CD4-positive, alpha-beta T cell treated with Interleukin-12 subunit alpha and Interleukin-12 subunit beta, for 1 hour (primary cell): ENCODE data around the gene SLC26A1.

Experiments used
- DNase-seq: peaks from one replicate; pipeline ENCODE4 v3.0.0-alpha.2; 2020

The SLC26A1 gene

GRCh38 chr4:997375-998071 lies 4.3 kb upstream of the SLC26A1 start:
- no peak for DNase-seq

GRCh38 chr4:996997-997374 lies 3.8 kb upstream of the SLC26A1 start:
- no peak for DNase-seq

DNA sequence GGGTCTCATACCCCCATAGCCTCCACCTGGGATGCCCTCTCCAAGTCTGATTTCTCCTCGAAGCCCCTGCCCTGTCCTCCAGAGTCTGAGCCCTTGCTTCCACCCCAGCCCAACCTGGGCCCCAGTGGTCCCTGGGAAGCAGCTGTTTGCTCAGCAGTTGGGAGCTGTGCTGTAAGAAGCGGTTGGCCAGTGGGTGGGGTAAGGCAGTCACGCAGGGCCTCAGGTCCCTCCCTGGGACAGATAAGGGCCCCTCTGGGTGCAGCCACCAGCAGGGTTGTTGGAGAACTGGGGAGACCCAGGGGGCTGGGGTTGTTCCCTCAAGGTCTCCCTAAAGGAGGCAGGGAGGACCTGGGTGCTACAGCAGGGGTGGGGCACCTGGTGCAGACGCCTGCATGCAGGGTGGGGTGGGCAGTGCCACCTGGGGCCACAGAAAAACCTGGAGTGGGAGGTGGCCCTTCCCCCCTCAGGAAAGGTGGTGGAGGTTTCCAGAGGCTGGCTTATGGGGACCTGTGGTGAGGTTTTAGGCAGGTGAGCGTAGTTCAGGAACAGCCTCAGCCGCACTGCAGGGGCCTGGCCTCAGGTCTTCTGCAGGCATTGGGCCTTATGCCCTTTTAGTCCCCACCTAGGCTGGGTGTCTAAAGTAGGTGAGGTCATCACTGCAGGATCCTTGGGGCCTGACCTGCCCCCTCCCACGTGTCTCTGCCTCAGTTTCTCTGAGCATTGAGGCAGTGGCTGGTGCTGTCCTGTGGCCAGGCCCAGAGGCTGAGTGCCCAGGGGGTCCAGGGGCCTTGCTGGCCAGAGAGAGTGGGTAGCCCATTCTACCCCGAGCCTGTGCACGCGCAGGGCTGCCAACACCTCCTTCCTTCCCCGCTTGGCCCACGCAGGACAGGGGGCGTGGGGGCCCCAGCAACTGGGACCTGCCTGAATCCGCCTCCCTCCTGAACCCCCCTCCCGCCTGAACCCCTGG lies 3.1 kb upstream of the SLC26A1 start:
- DNase-seq = no peak

DNA sequence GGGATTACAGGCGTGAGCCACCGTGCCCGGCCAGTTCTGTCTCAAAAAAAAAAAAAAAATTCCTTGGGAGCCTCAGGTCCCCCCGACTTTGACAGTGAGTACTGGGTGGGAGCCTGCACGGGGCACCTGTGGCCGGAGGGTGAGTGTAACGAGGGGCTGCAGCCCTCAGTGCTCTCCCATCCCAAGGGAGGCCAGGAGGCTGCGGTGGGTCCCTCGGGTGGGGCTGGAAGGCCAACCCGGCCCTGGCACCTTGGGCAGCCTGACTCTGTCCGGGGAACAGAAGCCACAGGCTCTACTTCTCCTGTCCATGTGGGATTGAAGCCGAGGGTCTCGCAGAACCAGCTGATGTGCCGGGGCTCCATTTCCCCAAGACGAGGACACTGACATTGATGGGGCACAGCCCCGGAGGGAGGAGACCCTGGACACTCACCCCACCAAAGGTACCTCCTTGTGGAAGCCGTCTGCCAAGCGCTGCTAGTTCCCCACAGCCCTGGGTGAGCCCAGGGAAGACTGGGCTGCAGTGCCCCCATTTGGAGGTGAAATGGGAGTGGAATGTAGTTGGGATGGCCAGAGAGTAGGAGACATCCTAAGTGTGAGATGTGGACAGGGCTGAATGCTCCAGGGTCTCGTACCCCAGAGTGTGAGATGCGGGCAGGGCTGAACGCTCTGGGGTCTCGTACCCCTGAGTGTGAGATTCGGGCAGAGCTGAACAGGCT lies 2.3 kb upstream of the SLC26A1 start:
- DNase-seq = no peak

- DNase-seq = no peak
Measured at GRCh38 chr4:992297-993110, 700 bp downstream of the SLC26A1 start.

GRCh38 chr4:991451-992296 lies 1.5 kb downstream of the SLC26A1 start:
- DNase-seq = no peak

GRCh38 chr4:990746-991367 lies 2.3 kb downstream of the SLC26A1 start:
- no peak for DNase-seq

GRCh38 chr4:989722-990471 lies 3.3 kb downstream of the SLC26A1 start:
- DNase-seq = no peak

DNA sequence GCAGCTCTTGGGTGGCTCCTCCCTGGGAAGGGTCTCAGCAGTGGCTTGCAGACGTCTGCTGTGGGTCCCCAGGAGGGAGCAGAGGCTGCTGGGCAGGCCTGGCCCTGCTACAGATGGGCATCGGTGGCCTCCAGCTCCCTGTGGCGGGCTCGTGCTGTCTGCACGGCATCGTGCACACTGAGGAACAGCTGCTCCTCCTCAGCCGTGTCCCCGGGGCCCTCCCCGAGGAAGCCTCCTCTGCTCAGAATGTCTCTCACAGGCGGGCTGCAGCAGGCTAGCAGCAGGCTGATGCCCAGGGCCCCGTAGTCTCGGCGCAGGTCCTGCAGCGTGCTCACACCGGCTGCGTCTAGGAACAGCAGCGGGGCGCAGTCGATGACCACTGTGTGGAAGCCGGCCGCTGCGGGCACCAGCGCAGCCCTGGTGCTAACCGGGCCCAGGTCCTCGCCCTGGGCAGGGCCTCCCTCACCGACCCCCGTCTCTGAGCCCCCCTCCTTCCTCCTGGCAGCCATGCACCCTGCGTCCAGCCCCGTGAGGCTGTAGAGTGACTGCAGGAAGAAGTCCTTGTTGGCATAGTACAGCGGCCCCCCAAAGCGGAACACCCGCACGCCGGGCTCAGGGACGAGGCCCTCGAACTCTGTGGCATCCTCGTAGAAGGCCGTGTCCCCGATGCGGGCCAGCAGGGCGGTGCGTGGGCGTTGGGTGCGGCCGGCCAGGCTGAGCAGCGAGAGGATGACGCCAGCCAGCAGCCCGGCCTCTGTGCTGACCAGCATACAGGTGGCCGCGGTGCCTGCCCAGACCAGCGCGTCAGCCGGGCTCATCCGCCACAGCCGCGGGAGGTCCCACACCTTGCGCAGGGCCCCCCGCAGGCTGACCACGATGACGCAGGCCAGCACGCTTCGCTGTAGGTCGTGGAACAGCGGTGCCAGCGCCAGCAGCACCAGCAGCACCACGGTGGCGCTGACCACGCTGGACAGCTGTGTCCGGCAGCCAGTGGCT lies 4.2 kb downstream of the SLC26A1 start:
- DNase-seq = no peak

DNA sequence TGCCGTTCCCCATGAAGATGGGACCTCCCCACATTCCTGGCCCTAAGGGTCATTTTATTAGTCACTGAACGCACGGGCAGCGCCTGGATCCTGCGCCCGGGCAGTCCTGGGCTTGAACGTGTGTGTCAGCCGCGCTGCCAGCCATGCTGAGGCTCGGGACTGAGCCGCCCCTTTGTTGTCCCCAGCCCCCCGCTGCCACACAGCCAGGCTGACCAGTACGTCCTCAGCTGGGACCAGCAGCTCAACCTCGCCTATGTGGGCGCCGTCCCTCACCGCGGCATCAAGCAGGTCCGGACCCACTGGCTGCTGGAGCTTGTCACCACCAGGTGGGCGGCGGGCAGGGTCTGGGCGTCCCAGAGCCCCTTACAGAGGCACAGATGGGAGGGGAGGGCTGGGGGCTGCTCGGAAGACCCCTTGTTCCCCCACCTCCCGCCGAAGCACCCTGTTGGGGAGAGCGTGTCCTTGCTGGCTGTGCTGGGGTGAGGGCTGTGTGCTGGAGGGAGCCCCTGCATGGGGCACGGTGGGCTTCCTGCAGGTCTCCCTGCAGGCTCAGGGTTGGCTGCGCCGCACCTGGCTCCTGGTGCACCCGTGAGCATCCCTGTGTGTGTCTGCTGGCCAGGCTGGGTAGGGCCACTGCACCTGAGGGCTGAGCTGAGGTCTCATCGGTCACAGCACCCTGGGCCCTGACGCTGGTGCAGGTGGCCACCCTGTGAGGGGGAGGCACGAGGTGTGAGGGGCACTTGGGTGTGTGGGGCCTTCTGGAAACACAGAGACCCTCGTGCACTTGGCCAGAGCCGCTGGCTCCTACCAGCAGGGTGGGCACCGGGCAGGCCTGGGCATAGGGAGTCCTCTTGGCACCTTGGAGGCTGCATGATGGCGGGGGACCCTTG lies 5.3 kb downstream of the SLC26A1 start:
- DNase-seq = no peak

- DNase-seq = peak; percentile 86
Measured at GRCh38 chr4:986879-987623, 6.2 kb downstream of the SLC26A1 start, which contains the start of gene IDUA. IDUA (plus strand) TSS chr4:987044; CDS start chr4:987085, 41 bp downstream.

GRCh38 chr4:986428-986878 lies 6.8 kb downstream of the SLC26A1 start:
- DNase-seq = no peak

GRCh38 chr4:985123-985830 lies 7.9 kb downstream of the SLC26A1 start:
- DNase-seq = peak; percentile 72

- DNase-seq = no peak
Measured at GRCh38 chr4:984336-985054, 8.7 kb downstream of the SLC26A1 start.

- DNase-seq = no peak
Measured at GRCh38 chr4:982814-983213, 10.4 kb downstream of the SLC26A1 start.

- no peak for DNase-seq
Measured at GRCh38 chr4:982291-982690, 10.9 kb downstream of the SLC26A1 start.
